Adrenal gland (tissue), 5 donors: Measurements from ENCODE around the gene CCDC71L.

ENCODE experiments used
- CTCF ChIP-seq, 6 experiments: fragments of 450-650 bp in 4 of 6; fragments of 200-600 bp in 2 of 6; sonication (generic) in 1 of 6; IDR thresholded peaks; 1 replicate in 5 of 6; 2 replicates in 1 of 6; pipeline versions ENCODE4 v1.5.1 to v1.8.0; 2016 to 2021; ENCODE audit warnings: antibody characterized with exemption in 6 of 6, mild to moderate bottlenecking in 2 of 6, moderate library complexity in 1 of 6
- POLR2A ChIP-seq, 2 donors: fragments of 450-650 bp; IDR thresholded peaks; one replicate each; pipeline ENCODE4 v1.6.1; 2017; ENCODE audit warnings: antibody characterized with exemption in 2 of 2, mild to moderate bottlenecking in 2 of 2, moderate library complexity in 1 of 2
- donor health status: DM: no; HTN: no; CAD: no.

- TF ChIP-seq CTCF (IDR thresholded peaks at IDR 0.05) (no peak), POLR2A (IDR thresholded peaks at IDR 0.05) (no peak)
Observed at GRCh38 chr7:106626376-106627164, 34.4 kb downstream of the CCDC71L start.
